Measurements from ENCODE around the gene PTMS.

Gene PTMS

DNA sequence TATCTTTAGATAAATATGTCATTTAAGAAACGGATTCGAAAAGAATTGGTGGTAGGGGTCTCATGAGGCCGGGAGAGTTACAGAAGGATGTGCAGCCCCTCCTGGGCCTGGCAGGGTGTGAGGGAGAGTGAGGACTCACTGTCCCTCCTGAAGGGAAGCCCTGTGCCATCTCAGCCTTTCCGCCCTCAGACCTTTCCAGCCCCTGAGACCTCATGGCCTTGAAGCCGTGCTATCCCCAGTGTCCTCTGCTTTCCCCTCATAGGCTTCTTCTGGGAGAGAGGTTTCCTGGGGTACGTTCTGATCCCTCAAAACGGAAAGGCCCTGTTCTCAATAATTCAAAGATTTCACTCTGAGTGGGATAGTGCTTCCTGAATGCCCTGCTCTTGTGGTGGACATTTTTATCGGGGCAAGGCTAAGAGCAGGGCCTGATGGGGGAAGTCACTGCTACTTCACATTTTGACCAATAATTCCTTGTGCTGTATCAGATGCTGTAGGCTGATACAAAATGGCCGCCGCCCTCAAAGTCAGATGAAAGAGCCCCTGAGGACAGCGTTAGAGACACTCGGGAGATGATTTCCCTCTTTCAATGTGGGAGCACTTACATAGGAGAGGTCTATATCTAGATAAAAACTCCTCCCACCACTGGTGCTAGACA, 24.5 kb downstream of the PTMS start:
- no peak for FAIRE-seq

DNA sequence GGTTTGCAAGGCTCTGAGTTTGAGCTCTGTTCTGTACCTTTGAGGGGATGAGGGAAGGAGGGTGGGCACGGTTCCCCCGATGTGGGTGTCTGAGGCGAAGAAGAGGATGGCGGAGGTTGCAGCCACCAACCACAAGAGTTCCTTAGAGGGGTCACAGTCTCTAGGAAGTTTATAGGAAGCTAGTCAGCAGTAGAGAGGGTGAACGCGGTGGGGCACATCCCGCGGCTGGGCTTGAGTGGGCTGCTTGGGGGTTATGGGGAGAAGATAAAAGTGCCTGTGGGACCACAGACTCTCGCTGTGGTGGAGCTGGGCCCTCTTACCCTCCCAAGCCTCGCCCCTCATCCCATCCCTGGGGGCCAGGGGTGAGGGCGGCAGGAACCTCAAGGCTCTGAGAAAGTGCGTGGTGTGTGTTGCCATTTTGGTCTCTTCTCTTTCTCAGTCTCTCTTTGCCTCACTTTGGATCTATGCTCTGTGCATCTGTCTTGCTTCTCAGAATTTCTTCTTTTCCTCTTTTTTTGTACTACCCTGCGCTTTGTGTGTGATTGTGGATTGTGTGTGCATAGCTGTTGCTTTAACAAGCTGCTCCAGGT, 25.9 kb downstream of the PTMS start:
- FAIRE-seq, result no peak

DNA sequence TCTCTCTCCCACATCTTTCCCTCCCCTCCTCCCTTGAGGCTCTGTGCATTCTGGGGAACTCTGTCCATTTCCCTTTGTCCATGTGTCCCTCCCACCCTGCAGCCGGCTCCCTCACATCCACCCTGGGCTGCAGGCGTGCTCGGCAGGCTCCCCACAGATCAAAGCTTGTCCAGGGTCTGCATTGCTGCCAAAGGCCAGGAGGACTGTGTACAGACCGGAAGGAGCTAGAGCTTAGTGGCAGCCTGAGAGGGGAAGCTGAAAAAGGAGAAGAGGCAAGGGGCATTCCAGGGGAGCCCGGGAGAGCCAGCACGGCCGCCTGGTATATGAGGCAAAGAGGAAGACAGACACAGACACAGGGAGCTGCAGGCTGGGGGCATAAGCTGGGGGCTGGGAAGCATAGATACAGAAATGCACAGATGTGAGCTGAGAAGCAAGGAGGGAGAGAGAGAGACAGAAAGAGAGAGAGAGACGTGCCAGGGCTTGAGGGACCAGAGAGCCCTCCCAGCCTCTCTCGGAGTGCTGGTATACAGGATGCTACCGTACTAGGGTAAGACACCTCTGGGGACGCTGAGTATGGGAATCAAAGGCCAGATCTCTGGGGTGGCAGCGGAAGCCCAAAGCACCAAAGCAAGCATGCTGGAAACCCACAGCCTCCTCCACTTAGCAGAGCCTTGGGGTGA, 26.5 kb downstream of the PTMS start:
- FAIRE-seq, result no peak

DNA sequence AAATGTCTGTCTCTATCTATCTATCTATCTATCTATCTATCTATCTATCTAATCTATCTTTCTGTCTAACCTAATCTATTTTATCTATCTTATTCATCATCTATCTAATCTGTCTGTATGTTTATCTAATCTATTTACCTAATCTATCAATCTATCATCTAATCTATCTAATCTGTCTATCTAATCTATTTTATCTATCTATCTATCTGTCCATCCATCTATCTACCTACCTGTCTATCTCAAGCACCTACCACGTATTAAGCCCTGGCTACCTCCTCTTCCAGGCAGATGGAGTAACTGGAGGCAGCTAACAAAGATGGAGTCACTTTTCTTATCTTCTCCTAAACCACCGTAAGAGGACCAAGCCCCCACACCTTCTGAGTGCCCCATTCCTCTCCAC, 28.9 kb downstream of the PTMS start:
- FAIRE-seq, result no peak

DNA sequence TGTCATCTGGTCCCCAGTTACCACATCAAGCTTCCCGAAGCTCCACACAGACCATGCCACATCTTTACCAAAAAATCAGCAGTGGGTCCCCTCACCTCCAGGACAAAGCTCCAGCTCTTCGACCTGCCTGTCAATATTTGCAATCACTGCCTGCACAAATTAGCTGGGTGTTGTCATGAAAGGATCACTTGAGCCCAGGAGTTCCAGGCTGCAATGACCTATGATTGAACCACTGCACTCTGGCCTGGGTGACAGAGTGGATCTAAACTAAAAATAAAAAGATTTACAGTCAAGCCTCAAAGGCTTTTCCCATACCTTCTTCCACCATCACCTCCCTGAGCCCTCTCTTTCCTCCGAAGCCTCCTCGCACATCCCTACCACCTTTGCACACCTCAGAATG, 30.4 kb downstream of the PTMS start:
- FAIRE-seq, result no peak

DNA sequence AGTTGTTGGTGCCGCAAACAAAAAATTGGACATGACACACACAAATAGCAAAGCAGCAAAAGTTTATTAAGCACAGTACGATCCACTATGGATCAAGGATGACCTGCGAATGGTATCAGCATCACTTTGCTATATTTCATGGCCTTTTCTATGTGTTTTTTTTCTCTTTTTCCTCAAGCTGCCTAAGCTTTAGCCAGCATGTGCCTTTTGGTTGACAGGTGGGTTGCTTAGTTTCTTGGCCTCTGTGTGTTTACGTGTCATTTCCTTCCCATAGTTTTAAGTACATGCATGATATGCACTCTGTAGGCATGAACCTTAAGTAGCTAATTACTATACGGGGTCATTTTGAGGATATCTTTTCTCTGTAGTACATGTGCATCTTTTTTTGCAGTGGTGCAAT, 33.0 kb downstream of the PTMS start:
- no peak for FAIRE-seq

DNA sequence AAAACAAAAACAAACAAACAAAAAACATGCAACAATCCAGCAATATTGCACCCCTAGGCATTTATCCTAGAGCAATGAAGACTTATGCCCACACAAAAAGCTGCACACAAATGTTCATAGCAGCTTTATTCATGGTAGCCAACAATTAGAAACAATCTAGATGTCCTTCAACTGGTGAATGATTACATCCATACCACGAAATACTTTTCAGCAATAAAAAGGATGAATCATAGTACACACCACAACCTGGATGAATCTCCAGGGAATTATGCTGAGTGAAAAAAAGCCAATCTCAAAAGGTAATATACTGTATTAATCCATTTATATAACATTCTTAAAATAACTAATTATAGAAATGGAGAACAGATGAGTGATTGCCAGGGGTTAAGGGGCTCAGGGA, 41.0 kb downstream of the PTMS start:
- FAIRE-seq, result no peak

DNA sequence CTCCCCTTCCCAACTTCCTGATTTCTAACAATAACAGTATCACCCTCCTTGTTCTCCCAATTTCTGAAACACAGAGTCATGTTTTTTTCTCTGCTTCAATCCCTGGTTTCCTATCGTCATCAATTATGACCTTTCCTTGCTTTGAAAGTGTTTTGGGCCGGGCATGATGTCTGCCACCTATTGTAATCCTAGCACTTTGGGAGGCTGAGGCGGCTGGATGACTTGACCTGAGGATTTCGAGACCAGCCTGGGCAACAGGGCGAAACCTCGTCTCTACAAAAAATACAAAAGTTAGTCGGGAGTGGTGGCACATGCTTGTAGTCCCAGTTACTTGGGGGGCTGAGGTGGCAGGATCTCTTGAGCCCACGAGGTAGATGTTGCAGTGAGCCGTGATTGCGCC, 42.9 kb downstream of the PTMS start:
- no peak for FAIRE-seq

DNA sequence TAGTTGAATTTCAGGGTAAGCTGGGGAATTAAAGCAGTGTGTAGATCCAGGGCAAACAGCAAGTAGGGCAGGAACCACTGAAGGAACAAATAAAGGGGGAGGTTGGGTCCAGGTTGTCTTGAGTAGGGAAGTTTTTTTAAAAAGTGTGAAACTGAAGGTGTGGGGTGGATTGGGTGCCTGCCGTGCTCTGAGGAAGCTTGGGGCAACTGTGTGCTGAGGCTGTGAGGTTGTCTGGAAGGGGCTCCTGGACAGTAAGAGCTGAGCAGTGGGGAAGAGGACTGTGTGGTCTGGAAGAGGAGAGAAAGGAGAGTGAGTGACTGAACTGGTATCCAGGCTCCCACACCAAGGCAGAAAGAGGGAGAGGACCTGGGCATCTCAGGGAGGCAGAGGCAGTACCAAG, 44.6 kb downstream of the PTMS start:
- FAIRE-seq, result no peak

DNA sequence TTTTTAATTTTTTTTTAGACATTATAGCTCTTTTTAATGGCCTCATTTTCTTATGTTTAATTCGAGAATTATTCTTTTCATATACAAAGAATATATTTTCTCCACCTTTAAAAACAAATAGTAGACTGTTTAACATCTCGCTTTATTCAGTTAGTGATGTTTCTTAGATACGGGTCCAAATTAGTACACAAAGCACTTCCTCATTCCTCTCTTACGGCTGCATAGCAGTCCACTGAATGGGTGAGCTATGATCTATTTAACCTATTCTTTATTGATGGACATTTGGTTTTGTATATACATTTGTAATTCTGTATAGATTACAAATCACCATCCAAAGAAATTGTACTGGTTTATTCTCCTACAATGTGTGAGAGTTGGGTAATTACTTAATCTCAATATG, 47.2 kb downstream of the PTMS start:
- no peak for FAIRE-seq

DNA sequence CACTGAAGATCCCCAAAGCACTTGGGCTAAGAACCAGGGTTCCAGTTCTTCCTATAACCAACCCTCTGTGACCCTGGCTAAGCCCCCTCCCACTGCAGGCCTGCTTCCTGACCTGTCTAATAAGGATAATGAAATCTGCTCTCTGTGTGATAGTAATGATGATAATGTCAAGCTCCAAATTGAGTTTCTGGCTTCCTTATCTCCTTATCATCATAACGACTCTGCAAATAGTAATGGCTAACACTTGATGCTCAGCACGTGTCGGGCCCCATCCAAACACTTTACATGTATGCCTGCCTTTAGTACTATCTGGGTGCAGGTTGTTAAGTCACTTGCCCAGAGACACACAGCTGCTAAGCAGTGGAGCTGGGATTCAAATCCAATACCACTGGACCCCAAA, 50.4 kb downstream of the PTMS start:
- FAIRE-seq, result no peak

DNA sequence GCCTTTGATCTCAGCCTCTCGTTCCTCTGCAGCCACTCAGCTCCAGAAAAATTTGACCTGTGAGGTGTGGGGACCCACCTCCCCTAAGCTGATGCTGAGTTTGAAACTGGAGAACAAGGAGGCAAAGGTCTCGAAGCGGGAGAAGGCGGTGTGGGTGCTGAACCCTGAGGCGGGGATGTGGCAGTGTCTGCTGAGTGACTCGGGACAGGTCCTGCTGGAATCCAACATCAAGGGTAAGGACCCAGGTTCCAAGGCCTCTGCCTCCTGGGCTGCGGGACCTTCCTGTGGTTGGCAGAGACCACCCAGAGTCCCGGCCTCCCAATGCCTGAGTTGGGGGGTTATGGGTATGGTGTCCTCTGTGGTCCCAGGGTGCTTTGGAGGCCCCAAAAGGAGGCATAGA, 50.9 kb downstream of the PTMS start:
- no peak for FAIRE-seq

DNA sequence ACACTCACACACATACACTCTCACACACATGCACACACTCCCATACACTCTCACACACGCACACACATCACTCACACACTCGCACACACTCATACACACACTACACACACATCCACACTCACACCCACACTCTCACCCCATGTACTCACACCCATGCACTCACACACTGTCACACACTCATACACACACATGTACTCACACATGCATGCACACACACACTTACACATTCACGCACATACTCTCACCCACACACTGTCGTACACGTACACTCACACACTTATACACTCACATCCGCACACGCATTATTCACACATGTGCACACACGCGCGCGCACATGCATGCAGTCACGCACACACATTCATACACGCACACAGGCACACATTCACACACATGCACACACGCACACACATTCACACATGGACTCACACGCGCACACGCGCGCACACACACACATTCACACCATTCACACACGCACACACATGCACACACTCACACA, 51.5 kb downstream of the PTMS start:
- FAIRE-seq, result no peak

DNA sequence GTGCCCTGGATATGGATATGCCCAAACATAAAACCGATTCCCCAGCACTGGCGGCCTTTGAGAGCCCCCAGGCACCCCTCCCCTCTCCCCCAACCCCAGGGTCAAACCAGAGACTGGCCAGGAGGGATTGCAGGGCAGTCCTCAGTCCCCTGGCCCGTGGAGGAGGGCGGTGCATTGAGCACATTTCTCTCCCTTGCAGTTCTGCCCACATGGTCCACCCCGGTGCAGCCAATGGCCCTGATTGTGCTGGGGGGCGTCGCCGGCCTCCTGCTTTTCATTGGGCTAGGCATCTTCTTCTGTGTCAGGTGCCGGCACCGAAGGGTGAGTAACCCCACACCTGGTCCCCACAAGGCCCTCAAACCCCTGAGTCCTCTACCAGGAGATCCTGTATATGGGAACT, 52.1 kb downstream of the PTMS start:
- no peak for FAIRE-seq

DNA sequence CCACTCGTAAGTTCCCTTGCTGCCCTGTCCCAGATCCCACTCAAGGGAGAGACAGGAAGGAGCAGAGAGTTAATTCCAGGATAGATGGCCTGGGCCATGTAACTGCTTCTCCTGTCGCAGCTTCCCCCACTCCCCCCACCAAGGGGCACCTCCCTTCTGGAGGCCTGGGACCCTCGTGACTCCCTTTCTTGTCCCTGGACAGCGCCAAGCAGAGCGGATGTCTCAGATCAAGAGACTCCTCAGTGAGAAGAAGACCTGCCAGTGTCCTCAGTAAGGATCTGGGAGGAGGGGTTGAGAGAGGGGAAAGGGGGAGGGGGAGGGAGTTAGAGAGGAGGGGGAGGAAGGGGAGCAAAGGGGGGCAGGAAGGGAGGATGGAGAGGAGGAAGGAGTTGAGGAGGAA, 52.5 kb downstream of the PTMS start:
- no peak for FAIRE-seq

DNA sequence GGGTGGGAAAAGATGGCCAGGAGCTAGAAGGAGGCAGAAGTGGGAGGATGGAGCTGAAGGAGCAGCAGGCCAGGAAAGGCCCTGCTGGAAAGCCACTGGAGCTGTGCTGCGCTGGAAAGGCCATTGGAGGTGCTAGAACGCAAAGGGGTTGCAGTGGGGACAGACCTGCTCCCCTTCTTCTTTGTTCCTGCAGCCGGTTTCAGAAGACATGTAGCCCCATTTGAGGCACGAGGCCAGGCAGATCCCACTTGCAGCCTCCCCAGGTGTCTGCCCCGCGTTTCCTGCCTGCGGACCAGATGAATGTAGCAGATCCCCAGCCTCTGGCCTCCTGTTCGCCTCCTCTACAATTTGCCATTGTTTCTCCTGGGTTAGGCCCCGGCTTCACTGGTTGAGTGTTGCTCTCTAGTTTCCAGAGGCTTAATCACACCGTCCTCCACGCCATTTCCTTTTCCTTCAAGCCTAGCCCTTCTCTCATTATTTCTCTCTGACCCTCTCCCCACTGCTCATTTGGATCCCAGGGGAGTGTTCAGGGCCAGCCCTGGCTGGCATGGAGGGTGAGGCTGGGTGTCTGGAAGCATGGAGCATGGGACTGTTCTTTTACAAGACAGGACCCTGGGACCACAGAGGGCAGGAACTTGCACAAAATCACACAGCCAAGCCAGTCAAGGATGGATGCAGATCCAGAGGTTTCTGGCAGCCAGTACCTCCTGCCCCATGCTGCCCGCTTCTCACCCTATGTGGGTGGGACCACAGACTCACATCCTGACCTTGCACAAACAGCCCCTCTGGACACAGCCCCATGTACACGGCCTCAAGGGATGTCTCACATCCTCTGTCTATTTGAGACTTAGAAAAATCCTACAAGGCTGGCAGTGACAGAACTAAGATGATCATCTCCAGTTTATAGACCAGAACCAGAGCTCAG, 53.2 kb downstream of the PTMS start:
- no peak for FAIRE-seq

DNA sequence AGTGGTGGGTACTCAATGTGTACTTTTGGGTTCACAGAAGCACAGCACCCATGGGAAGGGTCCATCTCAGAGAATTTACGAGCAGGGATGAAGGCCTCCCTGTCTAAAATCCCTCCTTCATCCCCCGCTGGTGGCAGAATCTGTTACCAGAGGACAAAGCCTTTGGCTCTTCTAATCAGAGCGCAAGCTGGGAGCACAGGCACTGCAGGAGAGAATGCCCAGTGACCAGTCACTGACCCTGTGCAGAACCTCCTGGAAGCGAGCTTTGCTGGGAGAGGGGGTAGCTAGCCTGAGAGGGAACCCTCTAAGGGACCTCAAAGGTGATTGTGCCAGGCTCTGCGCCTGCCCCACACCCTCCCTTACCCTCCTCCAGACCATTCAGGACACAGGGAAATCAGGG, 54.0 kb downstream of the PTMS start:
- no peak for FAIRE-seq

All from colon (tissue), 2 donors.